ENCODE results near the gene ACACA.
"Not testable (repeated sequence)": the region's sequence is repeated elsewhere in the genome, so short reads cannot be mapped to it uniquely, and the experiment has no call there.

Gene ACACA

GRCh38 chr17:37392024-37392590 lies 14.5 kb downstream of the ACACA start:
- no peak for DNase-seq

DNA sequence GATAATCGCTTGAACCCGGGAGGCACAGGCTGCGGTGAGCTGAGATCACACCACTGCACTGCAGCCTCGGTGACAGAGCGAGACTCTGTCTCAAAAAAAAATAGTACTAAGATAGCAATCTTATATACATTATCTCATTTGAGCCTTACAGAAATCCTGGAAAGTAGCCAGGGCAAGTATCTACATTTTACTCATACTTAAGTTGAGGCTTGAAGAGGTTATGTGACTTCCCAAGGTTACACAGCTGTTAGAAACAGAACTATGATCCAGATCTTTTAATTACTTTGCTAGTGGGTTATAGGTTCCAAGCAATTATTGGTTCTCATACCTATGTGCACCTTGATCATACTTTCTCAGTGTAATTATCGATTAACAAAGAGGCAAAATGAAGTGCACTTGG lies 15.5 kb downstream of the ACACA start:
- no peak for DNase-seq

DNA sequence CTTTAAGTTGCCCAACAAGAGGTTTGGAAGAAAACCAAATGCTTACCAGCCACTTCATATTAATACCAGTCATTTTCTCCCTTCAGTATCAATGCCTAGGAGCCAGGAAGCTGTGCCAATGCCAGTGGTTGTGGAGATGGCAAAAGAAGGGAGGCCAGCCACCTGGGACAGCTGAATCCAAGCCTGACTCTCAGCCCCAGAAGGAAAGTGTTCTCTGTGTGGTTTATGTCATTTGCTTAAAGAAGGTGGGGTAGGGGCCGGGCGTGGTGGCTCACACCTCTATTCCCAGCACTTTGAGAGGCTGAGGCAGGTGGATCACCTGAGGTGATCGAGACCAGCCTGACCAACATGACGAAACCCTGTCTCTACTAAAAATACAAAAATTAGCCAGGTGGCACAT lies 17.5 kb downstream of the ACACA start:
- no peak for DNase-seq

GRCh38 chr17:37388266-37388665 lies 18.4 kb downstream of the ACACA start:
- no peak for DNase-seq

- DNase-seq = no peak
Measured at GRCh38 chr17:37386462-37386861, 20.2 kb downstream of the ACACA start.

DNA sequence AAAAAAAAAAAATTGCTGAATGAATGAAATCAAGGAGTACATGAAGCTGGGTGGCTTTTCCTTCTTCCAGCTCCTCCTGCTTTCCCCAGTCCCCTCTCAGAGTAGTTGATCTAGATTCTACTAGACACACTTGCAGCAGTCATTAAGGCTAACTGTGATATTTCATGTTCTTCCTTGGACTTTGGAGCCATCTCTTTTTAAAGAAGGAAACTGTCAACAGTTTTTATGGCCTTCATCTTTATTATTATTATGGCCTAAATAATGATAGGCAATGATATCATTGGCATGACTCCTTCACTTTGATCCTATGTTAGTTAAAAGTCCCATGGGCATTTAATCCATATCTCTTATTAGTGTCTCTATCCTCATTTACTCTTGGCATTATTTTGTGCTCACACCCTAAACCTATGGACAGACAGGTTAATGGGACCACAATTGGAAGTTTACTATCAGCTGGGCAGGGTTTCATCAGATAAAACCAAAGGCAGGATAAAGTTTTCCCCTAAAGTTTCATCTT lies 21.1 kb downstream of the ACACA start:
- no peak for DNase-seq

GRCh38 chr17:37384560-37385149 lies 22.0 kb downstream of the ACACA start:
- no peak for DNase-seq

- DNase-seq = no peak
Measured at GRCh38 chr17:37382056-37382455, 24.6 kb downstream of the ACACA start.

GRCh38 chr17:37375706-37376105 lies 30.9 kb downstream of the ACACA start, which contains the start of gene C17orf78:
Gene C17orf78 (plus strand): TSS chr17:37375985. CDS start chr17:37376093, 108 bp downstream.
- DNase-seq = no peak

- peak; percentile 80 for DNase-seq
Measured at GRCh38 chr17:37373530-37374159, 33.0 kb downstream of the ACACA start.

- DNase-seq = no peak
Measured at GRCh38 chr17:37368577-37368976, 38.1 kb downstream of the ACACA start.

- no peak for DNase-seq
Measured at GRCh38 chr17:37365589-37365988, 41.0 kb downstream of the ACACA start.

DNA sequence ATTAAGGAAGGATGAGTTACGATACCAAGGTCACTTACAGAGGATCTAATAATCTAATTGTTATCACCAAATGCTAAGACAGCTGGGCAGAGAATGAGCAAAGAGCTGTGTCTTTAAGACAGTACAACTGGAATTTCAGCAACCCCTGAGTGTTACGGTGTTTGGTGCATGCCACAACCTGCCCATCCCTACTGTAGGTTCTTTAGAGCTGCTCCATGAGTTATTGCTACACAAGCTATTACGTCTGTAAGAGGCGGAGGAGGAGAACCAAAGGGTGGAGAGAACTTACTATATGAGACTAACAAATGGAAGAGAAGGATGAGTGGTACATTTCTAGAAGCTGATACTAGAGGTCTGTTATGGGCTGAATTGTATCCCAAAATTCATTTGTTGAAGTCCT lies 45.1 kb downstream of the ACACA start:
- DNase-seq = no peak

DNA sequence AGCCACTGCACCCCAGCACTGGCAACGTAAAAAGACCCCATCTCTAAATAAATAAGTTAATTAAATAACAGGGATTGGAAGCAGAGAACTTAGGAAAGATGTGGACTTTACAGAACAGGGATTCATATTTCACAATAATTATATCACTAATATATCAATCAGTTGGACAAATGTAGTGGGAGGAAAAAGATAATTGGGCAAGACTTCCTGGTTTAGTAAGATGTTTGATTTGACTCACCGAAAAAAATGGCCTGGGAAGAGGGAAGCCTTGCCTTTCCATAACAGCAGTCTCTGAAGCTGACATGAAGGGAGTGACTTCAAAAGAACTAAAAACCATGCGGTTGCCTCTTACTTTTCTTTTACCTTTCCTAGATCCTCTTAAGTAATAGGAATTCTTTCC lies 46.0 kb downstream of the ACACA start:
- no peak for DNase-seq

DNA sequence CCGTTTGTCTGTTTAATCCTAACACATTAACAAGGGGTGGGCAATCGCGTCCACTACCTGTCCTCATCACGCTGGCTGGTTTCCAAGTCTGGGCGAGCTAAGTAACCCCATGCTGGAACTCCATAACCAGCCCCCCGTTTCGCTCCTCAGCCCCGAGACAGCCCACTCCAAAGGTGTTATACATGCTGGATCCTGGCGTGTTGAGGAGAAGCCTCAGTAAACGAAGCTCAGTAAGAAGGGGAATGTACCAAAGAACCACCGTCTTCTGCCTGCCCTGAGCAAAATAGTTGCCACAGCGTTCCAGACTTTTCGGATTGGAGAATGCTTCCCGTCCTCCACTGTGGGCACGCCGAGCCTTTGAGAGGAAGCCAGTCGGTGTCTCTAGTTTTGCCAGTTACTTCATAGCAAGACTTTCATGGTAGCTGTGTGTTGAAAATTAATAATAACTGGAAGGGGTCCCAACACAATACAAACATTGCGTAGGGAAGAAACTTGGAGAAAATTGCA lies 46.9 kb downstream of the ACACA start:
- no peak for DNase-seq

DNA sequence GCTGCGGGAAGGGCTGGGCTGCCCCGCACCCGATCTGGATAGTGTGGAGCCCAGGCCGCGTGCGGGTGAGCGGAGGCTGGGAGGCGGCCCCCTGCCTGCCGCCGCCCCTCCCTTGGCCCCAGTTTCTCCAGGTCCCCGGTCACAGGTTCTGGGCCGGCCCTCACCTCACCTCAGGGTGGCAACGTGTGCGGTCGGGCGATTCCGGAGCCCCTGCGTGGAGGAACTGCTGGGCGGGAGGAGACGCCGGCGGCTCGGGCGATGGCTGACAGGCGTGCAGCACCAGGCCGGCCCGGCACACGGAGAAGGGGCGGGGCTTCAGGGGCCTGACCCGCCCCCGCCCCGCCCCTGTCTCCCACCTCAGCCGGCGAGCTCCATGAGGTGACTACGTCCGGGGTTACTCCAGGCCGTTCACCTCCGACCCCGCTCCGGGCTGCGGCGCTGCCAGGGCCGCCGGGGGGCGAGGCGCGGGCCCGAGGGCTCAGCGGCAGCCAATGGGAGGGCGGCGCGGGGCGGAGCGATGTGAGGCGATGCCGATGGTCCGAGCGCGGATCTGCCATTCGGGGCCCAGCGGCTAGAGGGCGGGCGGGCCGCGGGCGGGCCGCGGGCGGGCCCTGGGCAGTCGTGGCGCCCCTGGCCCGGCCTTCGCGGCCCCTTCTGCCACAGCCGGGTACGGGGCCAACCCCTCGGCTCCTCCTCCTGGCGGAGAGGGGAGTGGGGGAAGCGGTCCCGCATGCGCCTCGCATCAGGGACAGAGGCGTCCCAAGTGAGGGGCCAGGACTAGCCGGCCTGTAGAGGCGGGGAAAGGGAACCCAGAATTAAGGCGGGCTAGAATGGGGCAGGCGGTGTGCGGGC lies 47.6 kb downstream of the ACACA start:
- DNase-seq = peak; percentile 95

DNA sequence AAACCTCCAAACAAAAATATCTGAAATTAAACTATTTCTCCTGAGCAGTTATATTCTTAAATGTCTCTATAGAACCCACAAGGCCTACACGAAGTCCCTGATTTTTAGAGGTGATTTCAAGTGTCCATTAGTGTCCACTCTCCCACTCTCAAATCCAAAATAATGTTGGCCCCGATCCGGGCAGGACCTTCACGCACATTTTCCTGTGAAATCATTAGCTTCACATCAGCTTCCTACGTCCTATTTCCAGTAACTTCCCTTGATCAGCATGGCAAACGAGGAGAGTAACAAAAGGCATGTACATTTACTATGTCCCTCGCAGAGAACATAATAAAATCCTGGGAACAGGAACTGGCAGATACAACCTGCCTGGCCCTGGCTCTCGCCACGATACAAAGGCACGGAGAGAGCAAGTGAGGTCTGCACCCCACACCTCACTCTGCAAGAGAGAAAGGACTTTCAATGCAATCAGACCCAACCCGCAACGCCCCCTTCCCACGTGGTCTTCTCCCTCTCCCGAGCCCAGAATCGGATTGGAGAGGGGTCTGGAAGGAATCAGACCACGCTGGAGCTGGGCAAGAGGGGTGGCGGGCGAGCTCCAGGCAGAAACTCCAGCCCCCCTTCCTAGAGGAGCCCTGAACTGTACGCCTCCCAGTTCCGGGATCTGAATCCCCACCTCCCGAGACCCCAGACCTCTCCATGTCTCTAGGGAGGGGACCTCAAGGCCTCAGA lies 48.4 kb downstream of the ACACA start:
- DNase-seq = peak; percentile 26

DNA sequence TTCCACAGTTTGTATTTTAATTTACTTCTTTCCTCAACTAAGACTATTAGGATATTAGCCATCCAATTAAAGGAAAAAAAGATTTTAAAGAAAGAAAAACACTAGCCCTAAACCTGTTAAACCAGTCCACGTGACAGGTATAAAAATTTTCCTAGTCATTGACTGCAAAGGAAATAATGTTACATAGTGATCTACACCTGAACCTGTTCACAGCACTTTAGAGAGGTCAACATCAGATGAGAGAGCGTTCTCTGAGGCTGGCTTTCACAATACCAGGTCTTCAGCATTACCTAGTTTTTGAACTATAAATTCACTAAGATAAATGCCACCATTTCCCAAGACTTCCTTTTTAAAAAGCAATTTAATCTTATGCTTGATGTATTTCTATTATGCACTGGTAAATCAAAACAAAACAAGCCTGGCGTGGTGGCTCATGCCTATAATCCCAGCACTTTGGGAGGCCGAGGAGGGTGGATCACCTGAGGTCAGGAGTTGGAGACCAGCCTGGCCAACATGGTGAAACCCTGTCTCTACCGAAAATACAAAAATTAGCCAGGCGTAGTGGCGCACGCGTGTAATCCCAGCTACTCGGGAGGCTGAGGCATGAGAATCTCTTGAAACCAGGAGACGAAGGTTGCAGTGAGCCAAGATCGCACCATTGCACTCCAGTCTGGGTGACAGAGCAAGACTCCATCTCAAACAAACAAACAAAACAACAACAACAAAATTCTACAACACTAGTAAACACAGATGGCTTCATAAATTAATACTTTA lies 49.7 kb downstream of the ACACA start:
- not testable (repeated sequence) for DNase-seq

DNA sequence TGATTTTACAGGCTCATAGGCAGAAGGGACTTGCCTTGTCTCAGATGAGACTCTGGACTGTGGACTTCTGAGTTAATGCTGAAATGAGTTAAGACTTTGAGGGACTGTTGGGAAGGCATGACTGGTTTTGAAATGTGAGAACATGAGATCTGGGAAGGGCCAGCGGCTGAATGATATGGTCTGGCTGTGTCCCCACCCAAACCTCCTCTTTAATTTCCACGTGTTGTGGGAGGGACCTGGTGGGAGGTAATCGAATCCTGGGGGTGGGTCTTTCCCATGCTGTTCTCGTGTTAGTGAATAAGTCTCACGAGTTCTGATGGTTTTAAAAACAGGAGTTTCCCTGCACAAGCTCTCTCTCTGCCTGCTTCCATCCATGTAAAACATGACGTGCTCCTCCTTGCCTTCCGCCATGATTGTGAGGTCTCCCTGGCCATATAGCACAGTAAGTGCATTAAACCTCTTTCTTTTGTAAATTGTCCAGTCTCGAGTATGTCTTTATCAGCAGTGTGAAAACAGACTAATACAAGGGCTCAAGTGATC lies 59.7 kb downstream of the ACACA start:
- not testable (repeated sequence) for DNase-seq

GRCh38 chr17:37344519-37344918 lies 62.1 kb downstream of the ACACA start:
- DNase-seq = no peak

DNA sequence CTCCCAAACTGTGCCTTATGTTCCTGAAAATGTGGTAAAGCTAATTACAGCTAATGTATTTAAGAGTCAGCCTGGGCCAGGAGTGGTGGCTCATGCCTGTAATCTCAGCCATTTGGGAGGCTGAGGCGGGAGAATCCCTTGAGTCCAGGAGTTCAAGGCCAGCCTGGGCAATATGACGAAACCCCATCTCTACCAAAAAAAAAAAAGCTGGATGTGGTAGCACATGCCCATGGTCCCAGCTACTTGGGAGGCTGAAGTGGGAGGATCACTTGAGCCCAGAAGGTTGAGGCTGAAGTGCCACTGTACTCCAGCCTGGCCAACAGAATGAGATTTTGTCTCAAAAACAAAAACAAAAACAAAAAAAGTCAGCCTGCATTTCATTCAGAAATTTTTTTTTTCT lies 64.0 kb downstream of the ACACA start:
- DNase-seq = no peak
